ENCODE measurements around the gene DDX3X. TPM values are rescaled to one million over a fixed set of nuclear protein-coding genes. Genes with fewer than 3 reads are reported as not detected.

Gene DDX3X
- total and polyA plus RNA-seq, 10 of the 15 experiments (the other 5 are each of a cell fraction or from before 2014, with no cell fraction given) = 52.0 to 283 (median 172) TPM

- no peak overlapping the region for H3K4me3 ChIP-seq
- 82% methylated on average over 9 of the region's 9 CpGs for WGBS (ENCODE audit: insufficient coverage, insufficient replicate concordance, low lambda C conversion rate, missing lambda C conversion rate)
- in situ Hi-C loops (cut with MboI) = no loop called here
- no peak for ATAC-seq
- intact Hi-C loops (cut with micrococcal nuclease; ENCODE audit: unreplicated experiment) = no loop called here
- H3K79me2 ChIP-seq (ENCODE audit: control insufficient read depth, insufficient read depth, low read length) = no peaks in the 10 kb centered on the region
- no peaks in the 10 kb centered on the region for H3K9me3 ChIP-seq (replicated peaks; ENCODE audit: control insufficient read depth, insufficient read depth, low read length)
- CTCF ChIA-PET = interaction anchor here (0.9 to 1.3 kb wide), 2 partner anchors 9 to 33 kb away, joined by 3 read pairs; no protein-coding TSS in a partner anchor
- H3K9ac ChIP-seq (ENCODE audit: control insufficient read depth, insufficient read depth, low read length) = no peak overlapping the region
- TF ChIP-seq SREBF2 (IDR thresholded peaks at IDR 0.05; ENCODE audit: low read length) (no peak), BCL3 (IDR thresholded peaks at IDR 0.05; ENCODE audit: borderline replicate concordance, insufficient read depth, low read depth, low read length, poor library complexity, severe bottlenecking) (no peak)
- no peak overlapping the region for H3K27ac ChIP-seq (ENCODE audit: control insufficient read depth, insufficient read depth)
- RAD21 ChIA-PET (ENCODE audit: unreplicated experiment) = no interaction called here
- SMC1A ChIA-PET (ENCODE audit: uncharacterized antibody, unreplicated experiment) = no interaction called here
- no peak for FAIRE-seq
- POLR2A ChIA-PET = no interaction called here
- H3K4me2 ChIP-seq (ENCODE audit: control insufficient read depth, insufficient read depth) = no peak overlapping the region
- no peaks in the 10 kb centered on the region; a peak in 1 of 4 replicates for H3K27me3 ChIP-seq (replicated peaks in 1 of 2; ENCODE audit: control insufficient read depth in 2 of 2, insufficient read depth in 2 of 2, low read length in 1 of 2)
- H3K36me3 ChIP-seq (ENCODE audit: control insufficient read depth in 2 of 2, insufficient read depth in 2 of 2, low read length in 1 of 2) = no peaks in the 10 kb centered on the region
- no peak for DNase-seq (ENCODE audit: low read depth, low spot score)
- no peaks in the 10 kb centered on the region for H3K4me1 ChIP-seq (ENCODE audit: control insufficient read depth, insufficient read depth, low read length)
- no peak overlapping the region for H2AFZ ChIP-seq (ENCODE audit: control insufficient read depth, low read depth, low read length)
- BruUV-seq (replicated peaks) = no TSS peak
- no peaks in the 10 kb centered on the region for H4K20me1 ChIP-seq (ENCODE audit: control insufficient read depth, insufficient read depth)
Observed at GRCh38 chrX:41304178-41304577, 29.8 kb upstream of the DDX3X start.

GRCh38 chrX:41308884-41309647 is 24.9 kb upstream of the DDX3X start:
- no peak for ATAC-seq
- Histone ChIP-seq H3K27me3 (replicated peaks in 1 of 2; ENCODE audit: control insufficient read depth in 2 of 2, insufficient read depth in 2 of 2, low read length in 1 of 2) (no peaks in the 10 kb centered on the region; a peak in 1 of 4 replicates), H3K79me2 (ENCODE audit: control insufficient read depth, insufficient read depth, low read length) (no peaks in the 10 kb centered on the region), H3K36me3 (ENCODE audit: control insufficient read depth in 2 of 2, insufficient read depth in 2 of 2, low read length in 1 of 2) (no peaks in the 10 kb centered on the region), H3K4me2 (ENCODE audit: control insufficient read depth, insufficient read depth) (no peak overlapping the region), H4K20me1 (ENCODE audit: control insufficient read depth, insufficient read depth) (no peaks in the 10 kb centered on the region), H3K9me3 (replicated peaks; ENCODE audit: control insufficient read depth, insufficient read depth, low read length) (no peaks in the 10 kb centered on the region), H3K4me1 (ENCODE audit: control insufficient read depth, insufficient read depth, low read length) (no peaks in the 10 kb centered on the region), H3K4me3 (no peak overlapping the region), H3K9ac (ENCODE audit: control insufficient read depth, insufficient read depth, low read length) (no peak overlapping the region), H2AFZ (ENCODE audit: control insufficient read depth, low read depth, low read length) (no peak overlapping the region), H3K27ac (ENCODE audit: control insufficient read depth, insufficient read depth) (no peak overlapping the region)
- ChIA-PET SMC1A (ENCODE audit: uncharacterized antibody, unreplicated experiment) (no interaction called here), RAD21 (ENCODE audit: unreplicated experiment) (no interaction called here), POLR2A (no interaction called here), CTCF (interaction anchor here (0.6 kb wide), 1 partner anchor 16 kb away, joined by 3 read pairs; no protein-coding TSS in a partner anchor)
- WGBS (ENCODE audit: insufficient coverage, insufficient replicate concordance, low lambda C conversion rate, missing lambda C conversion rate) = 13% methylated on average over 5 of the region's 5 CpGs
- no peak for FAIRE-seq
- BruUV-seq (replicated peaks) = no TSS peak
- TF ChIP-seq JUND (IDR thresholded peaks at IDR 0.05; ENCODE audit: low read depth, low read length) (no peak), ZBTB4 (CRISPR knock-in tag; IDR thresholded peaks at IDR 0.05) (no peak), CTCF (IDR thresholded peaks at IDR 0.05 in 2 of 3, conservative IDR thresholded peaks at IDR 0.05 in 1 of 3; ENCODE audit: control insufficient read depth in 2 of 3, extremely low read depth in 1 of 3, insufficient read depth in 1 of 3, low read depth in 3 of 3, low read length in 3 of 3) (0 out of 6 replicates have a peak, but pooled peaks of 1 of the 3 experiments have one; percentile 6)
- in situ Hi-C loops (cut with MboI) (no loop called here), intact Hi-C loops (cut with micrococcal nuclease; ENCODE audit: unreplicated experiment) (no loop called here)
- no peak for DNase-seq (ENCODE audit: low read depth, low spot score)

Data from GM12878 (cell line).